MM.1S (cell line): ENCODE results near the gene LILRB5.
"Not testable (repeated sequence)": the region's sequence is repeated elsewhere in the genome, so short reads cannot be mapped to it uniquely, and the experiment has no call there.

Experiments used
- EZH2phosphoT487 ChIP-seq: fragments of 300-600 bp; sonication (generic); IDR thresholded peaks from 2 replicates; pipeline ENCODE4 v1.6.1; 2018; ENCODE audit warnings: antibody characterized with exemption, low read length
- TF ChIP-seq, protein P1 (sequence below): fragments of 300-600 bp; sonication (generic); IDR thresholded peaks from 2 replicates; pipeline ENCODE4 v1.5.1; 2016; ENCODE audit warnings: antibody characterized with exemption, low read length, mixed read lengths

DNA sequence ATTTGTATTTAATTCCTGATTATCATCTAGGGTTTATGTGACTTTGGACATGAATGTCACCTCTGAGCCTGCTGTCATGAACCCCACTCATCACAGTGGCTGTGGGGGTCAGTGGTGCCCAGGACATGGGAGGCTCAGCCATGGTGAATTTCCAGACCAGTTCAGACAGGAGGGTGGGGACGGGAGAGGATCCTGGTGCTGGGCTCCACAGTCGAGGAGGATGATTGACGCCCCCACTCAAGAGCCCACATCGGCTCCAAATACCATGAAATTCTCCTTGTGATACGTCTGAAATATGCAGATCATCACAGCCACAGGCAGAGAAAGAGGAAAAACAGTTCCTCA, 33.2 kb downstream of the LILRB5 start:
- TF ChIP-seq, protein P1, sequence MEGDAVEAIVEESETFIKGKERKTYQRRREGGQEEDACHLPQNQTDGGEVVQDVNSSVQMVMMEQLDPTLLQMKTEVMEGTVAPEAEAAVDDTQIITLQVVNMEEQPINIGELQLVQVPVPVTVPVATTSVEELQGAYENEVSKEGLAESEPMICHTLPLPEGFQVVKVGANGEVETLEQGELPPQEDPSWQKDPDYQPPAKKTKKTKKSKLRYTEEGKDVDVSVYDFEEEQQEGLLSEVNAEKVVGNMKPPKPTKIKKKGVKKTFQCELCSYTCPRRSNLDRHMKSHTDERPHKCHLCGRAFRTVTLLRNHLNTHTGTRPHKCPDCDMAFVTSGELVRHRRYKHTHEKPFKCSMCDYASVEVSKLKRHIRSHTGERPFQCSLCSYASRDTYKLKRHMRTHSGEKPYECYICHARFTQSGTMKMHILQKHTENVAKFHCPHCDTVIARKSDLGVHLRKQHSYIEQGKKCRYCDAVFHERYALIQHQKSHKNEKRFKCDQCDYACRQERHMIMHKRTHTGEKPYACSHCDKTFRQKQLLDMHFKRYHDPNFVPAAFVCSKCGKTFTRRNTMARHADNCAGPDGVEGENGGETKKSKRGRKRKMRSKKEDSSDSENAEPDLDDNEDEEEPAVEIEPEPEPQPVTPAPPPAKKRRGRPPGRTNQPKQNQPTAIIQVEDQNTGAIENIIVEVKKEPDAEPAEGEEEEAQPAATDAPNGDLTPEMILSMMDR = not testable (repeated sequence)
- TF ChIP-seq EZH2phosphoT487 = not testable (repeated sequence)
